ENCODE data around the gene C6orf89. TPM values are rescaled to one million over a fixed set of nuclear protein-coding genes. Genes with fewer than 3 reads are reported as not detected.

The C6orf89 gene
- total and polyA plus RNA-seq, 2 of the 13 experiments (the other 11 are each of a cell fraction or from before 2014, with no cell fraction given), result 22.1 to 32.2 TPM

DNA sequence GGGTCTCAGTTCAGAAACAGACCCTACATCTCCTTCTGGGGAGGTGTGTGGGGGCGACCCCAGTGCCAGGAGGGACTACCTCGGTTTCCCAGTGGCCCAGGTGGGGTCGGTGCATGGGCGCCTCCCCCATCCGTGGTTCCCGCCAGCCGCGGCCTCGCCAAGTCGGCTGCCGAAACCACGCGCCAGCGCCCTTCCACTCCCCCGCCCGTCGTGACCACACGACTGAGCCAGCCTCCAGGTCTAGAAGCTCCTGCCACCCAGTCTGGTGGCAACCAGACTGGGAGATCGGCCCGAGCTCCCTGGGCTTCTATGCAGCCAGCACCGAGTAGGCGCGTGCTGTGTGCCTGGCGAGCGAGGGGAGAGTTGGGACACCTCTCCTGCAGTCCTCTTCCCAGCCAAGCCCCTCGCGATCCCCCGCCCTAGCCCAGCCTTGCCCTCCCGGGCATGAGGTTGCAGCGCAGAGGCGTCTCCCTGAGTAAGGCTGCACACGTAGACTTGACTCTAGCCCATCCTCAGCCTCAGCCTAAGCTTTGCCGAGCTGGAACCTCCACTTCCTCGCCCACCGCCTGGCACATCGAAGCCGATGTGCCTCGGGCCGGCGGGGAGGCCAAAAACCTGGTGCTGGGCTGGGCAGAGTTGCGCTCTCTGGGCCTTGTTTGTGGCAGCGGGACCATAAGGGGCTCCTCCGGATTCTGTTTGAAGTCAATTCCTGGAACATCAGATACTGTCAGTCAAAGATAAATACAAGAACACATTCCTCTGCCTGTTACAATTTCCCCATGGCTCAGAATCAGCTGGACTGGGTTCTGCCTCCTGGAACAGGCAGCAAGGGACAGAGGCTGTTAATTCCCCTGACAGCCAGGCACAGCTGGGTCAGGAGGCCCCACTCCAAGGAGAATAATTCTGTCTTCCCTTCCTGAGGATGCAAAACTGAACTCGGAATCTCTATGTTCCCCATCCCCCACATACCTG, 45.0 kb upstream of the C6orf89 start (continued):
- TF ChIP-seq PATZ1 (CRISPR knock-in tag; IDR thresholded peaks at IDR 0.05), result no peak
- TF ChIP-seq, protein P1, sequence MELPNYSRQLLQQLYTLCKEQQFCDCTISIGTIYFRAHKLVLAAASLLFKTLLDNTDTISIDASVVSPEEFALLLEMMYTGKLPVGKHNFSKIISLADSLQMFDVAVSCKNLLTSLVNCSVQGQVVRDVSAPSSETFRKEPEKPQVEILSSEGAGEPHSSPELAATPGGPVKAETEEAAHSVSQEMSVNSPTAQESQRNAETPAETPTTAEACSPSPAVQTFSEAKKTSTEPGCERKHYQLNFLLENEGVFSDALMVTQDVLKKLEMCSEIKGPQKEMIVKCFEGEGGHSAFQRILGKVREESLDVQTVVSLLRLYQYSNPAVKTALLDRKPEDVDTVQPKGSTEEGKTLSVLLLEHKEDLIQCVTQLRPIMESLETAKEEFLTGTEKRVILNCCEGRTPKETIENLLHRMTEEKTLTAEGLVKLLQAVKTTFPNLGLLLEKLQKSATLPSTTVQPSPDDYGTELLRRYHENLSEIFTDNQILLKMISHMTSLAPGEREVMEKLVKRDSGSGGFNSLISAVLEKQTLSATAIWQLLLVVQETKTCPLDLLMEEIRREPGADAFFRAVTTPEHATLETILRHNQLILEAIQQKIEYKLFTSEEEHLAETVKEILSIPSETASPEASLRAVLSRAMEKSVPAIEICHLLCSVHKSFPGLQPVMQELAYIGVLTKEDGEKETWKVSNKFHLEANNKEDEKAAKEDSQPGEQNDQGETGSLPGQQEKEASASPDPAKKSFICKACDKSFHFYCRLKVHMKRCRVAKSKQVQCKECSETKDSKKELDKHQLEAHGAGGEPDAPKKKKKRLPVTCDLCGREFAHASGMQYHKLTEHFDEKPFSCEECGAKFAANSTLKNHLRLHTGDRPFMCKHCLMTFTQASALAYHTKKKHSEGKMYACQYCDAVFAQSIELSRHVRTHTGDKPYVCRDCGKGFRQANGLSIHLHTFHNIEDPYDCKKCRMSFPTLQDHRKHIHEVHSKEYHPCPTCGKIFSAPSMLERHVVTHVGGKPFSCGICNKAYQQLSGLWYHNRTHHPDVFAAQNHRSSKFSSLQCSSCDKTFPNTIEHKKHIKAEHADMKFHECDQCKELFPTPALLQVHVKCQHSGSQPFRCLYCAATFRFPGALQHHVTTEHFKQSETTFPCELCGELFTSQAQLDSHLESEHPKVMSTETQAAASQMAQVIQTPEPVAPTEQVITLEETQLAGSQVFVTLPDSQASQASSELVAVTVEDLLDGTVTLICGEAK (IDR thresholded peaks at IDR 0.05), result no peak
- TF ChIP-seq, protein P1 (CRISPR knock-in tag; IDR thresholded peaks at IDR 0.05), result 0 out of 2 replicates have a peak, but pooled peaks have one; percentile 38
- TF ChIP-seq ZNF564 (CRISPR knock-in tag; IDR thresholded peaks at IDR 0.05), result 0 out of 2 replicates have a peak, but pooled peaks have one; percentile 40
- TF ChIP-seq ZNF280D (CRISPR knock-in tag; IDR thresholded peaks at IDR 0.05), result 0 out of 2 replicates have a peak, but pooled peaks have one; percentile 44
- 0 out of 2 replicates have a peak, but pooled peaks have one; percentile 15 for TF ChIP-seq KDM6A (CRISPR knock-in tag; IDR thresholded peaks at IDR 0.05; ENCODE audit: low read depth)
- 0 out of 2 replicates have a peak, but pooled peaks have one; percentile 12 for TF ChIP-seq NCOA2 (CRISPR knock-in tag; IDR thresholded peaks at IDR 0.05)
- TF ChIP-seq GATAD2A (CRISPR knock-in tag; IDR thresholded peaks at IDR 0.05), result no peak; the same call in 1 of the 2 replicates
- TF ChIP-seq ZNF772 (CRISPR knock-in tag; IDR thresholded peaks at IDR 0.05), result 0 out of 2 replicates have a peak, but pooled peaks have one; percentile 44
- peak; percentile 29; the same call in 1 of the 2 replicates for TF ChIP-seq MAX (IDR thresholded peaks at IDR 0.05)
- TF ChIP-seq XBP1 (CRISPR knock-in tag; IDR thresholded peaks at IDR 0.05), result no peak
- no peak for TF ChIP-seq WIZ (CRISPR knock-in tag; IDR thresholded peaks at IDR 0.05)
- no peak for TF ChIP-seq ZNF549 (CRISPR knock-in tag; IDR thresholded peaks at IDR 0.05)
- TF ChIP-seq ZFP1 (CRISPR knock-in tag; IDR thresholded peaks at IDR 0.05), result no peak

Data from HepG2 (cell line).